Sigmoid colon (tissue), 3 donors: Measurements from ENCODE around the gene GLRX.

ENCODE experiments used
- CTCF ChIP-seq, 4 experiments: fragments of 450-650 bp in 3 of 4; fragments of 200-600 bp in 1 of 4; IDR thresholded peaks; one replicate each; pipeline ENCODE4 v1.5.1; 2016 to 2019; ENCODE audit warnings: antibody characterized with exemption in 4 of 4, mild to moderate bottlenecking in 3 of 4, moderate library complexity in 2 of 4
- POLR2A ChIP-seq, 2 donors: fragments of 450-650 bp; IDR thresholded peaks; one replicate each; pipeline ENCODE4 v1.6.1; 2016; ENCODE audit warnings: antibody characterized with exemption in 2 of 2, mild to moderate bottlenecking in 2 of 2, moderate library complexity in 2 of 2

DNA sequence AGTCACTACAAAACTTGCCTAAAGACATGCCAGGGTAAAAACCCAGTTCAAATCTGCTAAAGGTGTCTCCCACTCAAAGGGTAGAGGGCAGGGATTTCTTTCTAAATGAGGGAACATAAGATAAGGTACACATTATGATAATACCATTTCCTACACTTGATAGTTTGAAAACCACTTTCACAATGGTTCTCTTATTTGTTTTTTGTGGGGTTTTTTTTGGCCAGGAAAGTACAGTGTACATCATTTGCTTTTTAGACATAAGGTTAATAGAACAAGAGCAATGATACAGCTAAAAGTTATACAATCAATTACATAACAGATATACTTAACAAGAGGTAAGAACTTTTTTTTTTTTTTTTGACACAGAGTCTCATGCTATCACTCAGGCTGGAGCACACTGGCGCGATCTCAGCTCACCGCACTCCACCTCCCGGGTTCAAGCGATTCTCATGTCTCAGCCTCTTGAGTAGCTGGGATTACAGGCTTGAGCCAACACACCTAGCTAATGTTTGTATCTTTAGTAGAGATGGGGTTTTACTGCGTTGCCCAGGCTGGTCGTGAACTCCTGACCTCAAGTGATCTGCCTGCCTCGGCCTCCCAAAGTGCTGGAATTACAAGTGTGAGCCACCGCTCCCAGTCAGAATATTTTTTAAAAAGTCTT is 48.8 kb upstream of the GLRX start:
- no peak for TF ChIP-seq CTCF (IDR thresholded peaks at IDR 0.05)
- TF ChIP-seq POLR2A (IDR thresholded peaks at IDR 0.05), result no peak
